Stromal cell of bone marrow (primary cell): ENCODE measurements around the gene RIC3.
A peak's percentile ranks its signal among the peaks of the same experiment; 100 is the strongest.

Source experiments
- DNase-seq: peaks from one replicate; pipeline ENCODE4 v3.0.0-alpha.2; 2012; ENCODE audit warnings: low read depth

Gene RIC3

GRCh38 chr11:8102965-8103364 lies 65.9 kb downstream of the RIC3 start:
- DNase-seq: no peak

GRCh38 chr11:8102296-8102915 lies 66.4 kb downstream of the RIC3 start:
- no peak for DNase-seq

GRCh38 chr11:8101421-8101820 lies 67.4 kb downstream of the RIC3 start:
- no peak for DNase-seq

GRCh38 chr11:8100605-8101004 lies 68.2 kb downstream of the RIC3 start:
- no peak for DNase-seq

GRCh38 chr11:8100158-8100557 lies 68.7 kb downstream of the RIC3 start:
- no peak for DNase-seq

- peak; percentile 57 for DNase-seq
Measured at GRCh38 chr11:8099291-8099899, 69.4 kb downstream of the RIC3 start.

GRCh38 chr11:8098879-8099278 lies 69.9 kb downstream of the RIC3 start:
- DNase-seq: no peak

GRCh38 chr11:8098361-8098760 lies 70.5 kb downstream of the RIC3 start:
- peak; percentile 58 for DNase-seq

GRCh38 chr11:8097926-8098325 lies 70.9 kb downstream of the RIC3 start:
- no peak for DNase-seq

- DNase-seq: no peak
Measured at GRCh38 chr11:8097468-8097867, 71.4 kb downstream of the RIC3 start.

- DNase-seq: no peak
Measured at GRCh38 chr11:8097062-8097461, 71.8 kb downstream of the RIC3 start.

GRCh38 chr11:8096575-8096974 lies 72.2 kb downstream of the RIC3 start:
- no peak for DNase-seq

- DNase-seq: no peak
Measured at GRCh38 chr11:8095806-8096522, 72.9 kb downstream of the RIC3 start.

- no peak for DNase-seq
Measured at GRCh38 chr11:8095371-8095770, 73.5 kb downstream of the RIC3 start.

GRCh38 chr11:8094656-8095055 lies 74.2 kb downstream of the RIC3 start:
- DNase-seq: no peak

- no peak for DNase-seq
Measured at GRCh38 chr11:8093931-8094575, 74.8 kb downstream of the RIC3 start.

GRCh38 chr11:8092587-8093424 lies 76.0 kb downstream of the RIC3 start:
- peak; percentile 59 for DNase-seq

GRCh38 chr11:8091721-8092120 lies 77.1 kb downstream of the RIC3 start:
- no peak for DNase-seq

- DNase-seq: no peak
Measured at GRCh38 chr11:8090756-8091155, 78.1 kb downstream of the RIC3 start.

GRCh38 chr11:8089791-8090510 lies 78.9 kb downstream of the RIC3 start:
- no peak for DNase-seq

GRCh38 chr11:8087756-8088155 lies 81.1 kb downstream of the RIC3 start:
- no peak for DNase-seq
